HepG2 (cell line): ENCODE results near the gene GRB2. TPM values are rescaled to one million over a fixed set of nuclear protein-coding genes. Genes with fewer than 3 reads are reported as not detected.

ENCODE experiments used
- IRF9 ChIP-seq: sonication (generic); formaldehyde crosslinking; IDR thresholded peaks from 2 replicates; pipeline ENCODE4 v1.8.0; 2022; ENCODE audit warnings: missing genetic modification reagents, mild to moderate bottlenecking, borderline replicate concordance
- KAT7 ChIP-seq: IDR thresholded peaks from 2 replicates; pipeline ENCODE4 v1.6.1; 2018; ENCODE audit warnings: borderline replicate concordance, missing compliant biosample characterization
- LCORL ChIP-seq, 2 experiments: fragments of 450-650 bp in 1 of 2; sonication (generic) in 1 of 2; formaldehyde crosslinking in 1 of 2; IDR thresholded peaks; 2 replicates each; pipeline versions ENCODE4 v1.5.0 to v1.6.1; 2017 to 2020; ENCODE audit warnings: antibody characterized with exemption in 1 of 2, missing genetic modification reagents in 1 of 2
- MED1 ChIP-seq: sonication (generic); formaldehyde crosslinking; IDR thresholded peaks from 2 replicates; pipeline ENCODE4 v1.4.0; 2020; ENCODE audit warnings: missing genetic modification reagents
- NFRKB ChIP-seq: fragments of 450-650 bp; IDR thresholded peaks from 2 replicates; pipeline ENCODE4 v1.6.1; 2017
- SMYD3 ChIP-seq: sonication (generic); formaldehyde crosslinking; IDR thresholded peaks from 2 replicates; pipeline ENCODE4 v1.8.1; 2023; ENCODE audit warnings: mild to moderate bottlenecking, missing genetic modification reagents
- TRIM22 ChIP-seq: fragments of 450-650 bp; IDR thresholded peaks from 2 replicates; pipeline ENCODE4 v1.6.1; 2017
- WIZ ChIP-seq: sonication (generic); formaldehyde crosslinking; IDR thresholded peaks from 2 replicates; pipeline ENCODE4 v1.5.1; 2020; ENCODE audit warnings: mild to moderate bottlenecking, missing genetic modification reagents
- ZBTB21 ChIP-seq: sonication (generic); formaldehyde crosslinking; IDR thresholded peaks from 2 replicates; pipeline ENCODE4 v1.4.0; 2020; ENCODE audit warnings: missing genetic modification reagents
- ZNF33B ChIP-seq: sonication (generic); formaldehyde crosslinking; IDR thresholded peaks from 2 replicates; pipeline ENCODE4 v1.5.1; 2020; ENCODE audit warnings: mild to moderate bottlenecking, missing genetic modification reagents
- ZNF496 ChIP-seq: sonication (generic); formaldehyde crosslinking; IDR thresholded peaks from 2 replicates; pipeline ENCODE4 v1.8.1; 2023; ENCODE audit warnings: mild to moderate bottlenecking, moderate library complexity, missing genetic modification reagents; ENCODE audit not compliant: insufficient replicate concordance
- ZNF557 ChIP-seq: sonication (generic); formaldehyde crosslinking; IDR thresholded peaks from 2 replicates; pipeline ENCODE4 v1.4.0; 2020; ENCODE audit warnings: missing genetic modification reagents
- ZNF567 ChIP-seq: sonication (generic); formaldehyde crosslinking; IDR thresholded peaks from 2 replicates; pipeline ENCODE4 v1.8.1; 2023; ENCODE audit warnings: mild to moderate bottlenecking, missing genetic modification reagents, borderline replicate concordance
- ZNF746 ChIP-seq: sonication (generic); formaldehyde crosslinking; IDR thresholded peaks from 2 replicates; pipeline ENCODE4 v1.8.0; 2022; ENCODE audit warnings: mild to moderate bottlenecking, missing genetic modification reagents
- polyA plus RNA-seq, 8 experiments: library from polyadenylated mRNA; depleted of rRNA in 3 of 8; stranded (reverse) in 7 of 8; unstranded in 1 of 8; fragments of >200 nt; fragmentation: Illumina TruSeq in 4 of 8; extraction: Trizol in 4 of 8; gene quantifications; 2 replicates each; pipeline versions ENCODE4 v1.2.1 to v1.2.3, GENCODE V29; 2011 to 2016; ENCODE audit warnings: low read depth in 4 of 8, missing spikeins in 1 of 8, mixed read lengths in 1 of 8; ENCODE audit not compliant: insufficient read depth in 1 of 8
- total RNA-seq, 5 experiments: library from RNA; depleted of rRNA; stranded (reverse); fragments of >200 nt; fragmentation: Illumina TruSeq; extraction: Trizol; gene quantifications; 2 replicates each; pipeline ENCODE4 v1.2.3, GENCODE V29; 2016; ENCODE audit warnings: low read depth in 1 of 5
- TF ChIP-seq, protein P1 (sequence below): sonication (generic); formaldehyde crosslinking; IDR thresholded peaks from 2 replicates; pipeline ENCODE4 v1.4.0; 2020; ENCODE audit warnings: mild to moderate bottlenecking, missing genetic modification reagents
- TF ChIP-seq, protein P2 (sequence below): sonication (generic); formaldehyde crosslinking; IDR thresholded peaks from 2 replicates; pipeline ENCODE4 v1.5.0; 2020; ENCODE audit warnings: mild to moderate bottlenecking, missing genetic modification reagents, borderline replicate concordance

Gene GRB2
- total and polyA plus RNA-seq, 2 of the 13 experiments (the other 11 are each of a cell fraction or from before 2014, with no cell fraction given): 84.6 to 92.3 TPM

GRCh38 chr17:75271233-75271954, 134.1 kb downstream of the GRB2 start (continued):
- TF ChIP-seq, protein P1, sequence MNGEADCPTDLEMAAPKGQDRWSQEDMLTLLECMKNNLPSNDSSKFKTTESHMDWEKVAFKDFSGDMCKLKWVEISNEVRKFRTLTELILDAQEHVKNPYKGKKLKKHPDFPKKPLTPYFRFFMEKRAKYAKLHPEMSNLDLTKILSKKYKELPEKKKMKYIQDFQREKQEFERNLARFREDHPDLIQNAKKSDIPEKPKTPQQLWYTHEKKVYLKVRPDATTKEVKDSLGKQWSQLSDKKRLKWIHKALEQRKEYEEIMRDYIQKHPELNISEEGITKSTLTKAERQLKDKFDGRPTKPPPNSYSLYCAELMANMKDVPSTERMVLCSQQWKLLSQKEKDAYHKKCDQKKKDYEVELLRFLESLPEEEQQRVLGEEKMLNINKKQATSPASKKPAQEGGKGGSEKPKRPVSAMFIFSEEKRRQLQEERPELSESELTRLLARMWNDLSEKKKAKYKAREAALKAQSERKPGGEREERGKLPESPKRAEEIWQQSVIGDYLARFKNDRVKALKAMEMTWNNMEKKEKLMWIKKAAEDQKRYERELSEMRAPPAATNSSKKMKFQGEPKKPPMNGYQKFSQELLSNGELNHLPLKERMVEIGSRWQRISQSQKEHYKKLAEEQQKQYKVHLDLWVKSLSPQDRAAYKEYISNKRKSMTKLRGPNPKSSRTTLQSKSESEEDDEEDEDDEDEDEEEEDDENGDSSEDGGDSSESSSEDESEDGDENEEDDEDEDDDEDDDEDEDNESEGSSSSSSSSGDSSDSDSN (CRISPR knock-in tag): no peak; the same call in none of the 2 replicates
- no peak for TF ChIP-seq ZNF33B
- TF ChIP-seq KAT7 (CRISPR knock-in tag): no peak; the same call in 1 of the 2 replicates
- TF ChIP-seq, protein P2, sequence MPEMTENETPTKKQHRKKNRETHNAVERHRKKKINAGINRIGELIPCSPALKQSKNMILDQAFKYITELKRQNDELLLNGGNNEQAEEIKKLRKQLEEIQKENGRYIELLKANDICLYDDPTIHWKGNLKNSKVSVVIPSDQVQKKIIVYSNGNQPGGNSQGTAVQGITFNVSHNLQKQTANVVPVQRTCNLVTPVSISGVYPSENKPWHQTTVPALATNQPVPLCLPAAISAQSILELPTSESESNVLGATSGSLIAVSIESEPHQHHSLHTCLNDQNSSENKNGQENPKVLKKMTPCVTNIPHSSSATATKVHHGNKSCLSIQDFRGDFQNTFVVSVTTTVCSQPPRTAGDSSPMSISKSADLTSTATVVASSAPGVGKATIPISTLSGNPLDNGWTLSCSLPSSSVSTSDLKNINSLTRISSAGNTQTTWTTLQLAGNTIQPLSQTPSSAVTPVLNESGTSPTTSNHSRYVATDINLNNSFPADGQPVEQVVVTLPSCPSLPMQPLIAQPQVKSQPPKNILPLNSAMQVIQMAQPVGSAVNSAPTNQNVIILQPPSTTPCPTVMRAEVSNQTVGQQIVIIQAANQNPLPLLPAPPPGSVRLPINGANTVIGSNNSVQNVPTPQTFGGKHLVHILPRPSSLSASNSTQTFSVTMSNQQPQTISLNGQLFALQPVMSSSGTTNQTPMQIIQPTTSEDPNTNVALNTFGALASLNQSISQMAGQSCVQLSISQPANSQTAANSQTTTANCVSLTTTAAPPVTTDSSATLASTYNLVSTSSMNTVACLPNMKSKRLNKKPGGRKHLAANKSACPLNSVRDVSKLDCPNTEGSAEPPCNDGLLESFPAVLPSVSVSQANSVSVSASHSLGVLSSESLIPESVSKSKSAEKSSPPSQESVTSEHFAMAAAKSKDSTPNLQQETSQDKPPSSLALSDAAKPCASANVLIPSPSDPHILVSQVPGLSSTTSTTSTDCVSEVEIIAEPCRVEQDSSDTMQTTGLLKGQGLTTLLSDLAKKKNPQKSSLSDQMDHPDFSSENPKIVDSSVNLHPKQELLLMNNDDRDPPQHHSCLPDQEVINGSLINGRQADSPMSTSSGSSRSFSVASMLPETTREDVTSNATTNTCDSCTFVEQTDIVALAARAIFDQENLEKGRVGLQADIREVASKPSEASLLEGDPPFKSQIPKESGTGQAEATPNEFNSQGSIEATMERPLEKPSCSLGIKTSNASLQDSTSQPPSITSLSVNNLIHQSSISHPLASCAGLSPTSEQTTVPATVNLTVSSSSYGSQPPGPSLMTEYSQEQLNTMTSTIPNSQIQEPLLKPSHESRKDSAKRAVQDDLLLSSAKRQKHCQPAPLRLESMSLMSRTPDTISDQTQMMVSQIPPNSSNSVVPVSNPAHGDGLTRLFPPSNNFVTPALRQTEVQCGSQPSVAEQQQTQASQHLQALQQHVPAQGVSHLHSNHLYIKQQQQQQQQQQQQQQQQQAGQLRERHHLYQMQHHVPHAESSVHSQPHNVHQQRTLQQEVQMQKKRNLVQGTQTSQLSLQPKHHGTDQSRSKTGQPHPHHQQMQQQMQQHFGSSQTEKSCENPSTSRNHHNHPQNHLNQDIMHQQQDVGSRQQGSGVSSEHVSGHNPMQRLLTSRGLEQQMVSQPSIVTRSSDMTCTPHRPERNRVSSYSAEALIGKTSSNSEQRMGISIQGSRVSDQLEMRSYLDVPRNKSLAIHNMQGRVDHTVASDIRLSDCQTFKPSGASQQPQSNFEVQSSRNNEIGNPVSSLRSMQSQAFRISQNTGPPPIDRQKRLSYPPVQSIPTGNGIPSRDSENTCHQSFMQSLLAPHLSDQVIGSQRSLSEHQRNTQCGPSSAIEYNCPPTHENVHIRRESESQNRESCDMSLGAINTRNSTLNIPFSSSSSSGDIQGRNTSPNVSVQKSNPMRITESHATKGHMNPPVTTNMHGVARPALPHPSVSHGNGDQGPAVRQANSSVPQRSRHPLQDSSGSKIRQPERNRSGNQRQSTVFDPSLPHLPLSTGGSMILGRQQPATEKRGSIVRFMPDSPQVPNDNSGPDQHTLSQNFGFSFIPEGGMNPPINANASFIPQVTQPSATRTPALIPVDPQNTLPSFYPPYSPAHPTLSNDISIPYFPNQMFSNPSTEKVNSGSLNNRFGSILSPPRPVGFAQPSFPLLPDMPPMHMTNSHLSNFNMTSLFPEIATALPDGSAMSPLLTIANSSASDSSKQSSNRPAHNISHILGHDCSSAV (CRISPR knock-in tag): no peak
- no peak for TF ChIP-seq TRIM22
- no peak for TF ChIP-seq SMYD3 (CRISPR knock-in tag)
- TF ChIP-seq NFRKB: no peak
- TF ChIP-seq WIZ (CRISPR knock-in tag): no peak
- TF ChIP-seq ZNF567 (CRISPR knock-in tag): peak; percentile 66; the same call in 1 of the 2 replicates
- no peak for TF ChIP-seq IRF9 (CRISPR knock-in tag)
- no peak for TF ChIP-seq ZNF557 (CRISPR knock-in tag)
- no peak for TF ChIP-seq LCORL (IDR thresholded peaks at IDR 0.05)
- TF ChIP-seq LCORL (CRISPR knock-in tag; IDR thresholded peaks at IDR 0.05): no peak
- no peak for TF ChIP-seq ZNF496 (CRISPR knock-in tag)
- no peak for TF ChIP-seq ZNF746 (CRISPR knock-in tag)
- peak; percentile 44 for TF ChIP-seq MED1
- no peak for TF ChIP-seq ZBTB21 (CRISPR knock-in tag)
